SHP77 treated with DMSO at 0.1 percent for 48 hours (cell line): ENCODE results near the gene XRCC5.
"Not testable (repeated sequence)": the region's sequence is repeated elsewhere in the genome, so short reads cannot be mapped to it uniquely, and the experiment has no call there.

Experiments used
- DNase-seq: peaks from one replicate; lab custom pipeline; 2025; lab: John Stamatoyannopoulos, UW

XRCC5 gene

GRCh38 chr2:216119146-216119545 lies 10.0 kb downstream of the XRCC5 start:
- no peak for DNase-seq

GRCh38 chr2:216119986-216120385 lies 10.8 kb downstream of the XRCC5 start:
- DNase-seq, result no peak

- DNase-seq, result no peak
Measured at GRCh38 chr2:216121255-216121654, 12.1 kb downstream of the XRCC5 start.

GRCh38 chr2:216126943-216127342 lies 17.8 kb downstream of the XRCC5 start:
- no peak for DNase-seq

- no peak for DNase-seq
Measured at GRCh38 chr2:216130346-216130971, 21.3 kb downstream of the XRCC5 start.

- no peak for DNase-seq
Measured at GRCh38 chr2:216131175-216131926, 22.2 kb downstream of the XRCC5 start.

- DNase-seq, result no peak
Measured at GRCh38 chr2:216132585-216132984, 23.4 kb downstream of the XRCC5 start.

GRCh38 chr2:216133397-216133796 lies 24.2 kb downstream of the XRCC5 start:
- DNase-seq, result no peak

GRCh38 chr2:216134958-216135541 lies 25.9 kb downstream of the XRCC5 start:
- DNase-seq, result no peak

GRCh38 chr2:216139884-216140283 lies 30.7 kb downstream of the XRCC5 start:
- no peak for DNase-seq

- not testable (repeated sequence) for DNase-seq
Measured at GRCh38 chr2:216141516-216141915, 32.4 kb downstream of the XRCC5 start.

GRCh38 chr2:216142540-216142939 lies 33.4 kb downstream of the XRCC5 start:
- DNase-seq, result no peak

- no peak for DNase-seq
Measured at GRCh38 chr2:216144372-216144771, 35.2 kb downstream of the XRCC5 start.

- no peak for DNase-seq
Measured at GRCh38 chr2:216144857-216145256, 35.7 kb downstream of the XRCC5 start.

GRCh38 chr2:216146573-216146972 lies 37.4 kb downstream of the XRCC5 start:
- no peak for DNase-seq

GRCh38 chr2:216147172-216148131 lies 38.3 kb downstream of the XRCC5 start:
- no peak for DNase-seq

- DNase-seq, result no peak
Measured at GRCh38 chr2:216148983-216149382, 39.8 kb downstream of the XRCC5 start.

GRCh38 chr2:216149741-216150140 lies 40.6 kb downstream of the XRCC5 start:
- no peak for DNase-seq

- DNase-seq, result no peak
Measured at GRCh38 chr2:216151313-216152025, 42.3 kb downstream of the XRCC5 start.

GRCh38 chr2:216155954-216156353 lies 46.8 kb downstream of the XRCC5 start:
- no peak for DNase-seq

- no peak for DNase-seq
Measured at GRCh38 chr2:216156822-216157221, 47.7 kb downstream of the XRCC5 start.

- no peak for DNase-seq
Measured at GRCh38 chr2:216159144-216159543, 50.0 kb downstream of the XRCC5 start.
